Ramos (cell line): ENCODE measurements around the gene NGF.

ENCODE experiments used
- in situ Hi-C: fragments of 300-500 bp; cut with MboI; formaldehyde crosslinking; loops from one replicate; pipeline ENCODE4 v1.14.3; 2022; ENCODE audit warnings: low sequenced_read_pairs; ENCODE audit not compliant: unreplicated experiment

NGF gene

DNA sequence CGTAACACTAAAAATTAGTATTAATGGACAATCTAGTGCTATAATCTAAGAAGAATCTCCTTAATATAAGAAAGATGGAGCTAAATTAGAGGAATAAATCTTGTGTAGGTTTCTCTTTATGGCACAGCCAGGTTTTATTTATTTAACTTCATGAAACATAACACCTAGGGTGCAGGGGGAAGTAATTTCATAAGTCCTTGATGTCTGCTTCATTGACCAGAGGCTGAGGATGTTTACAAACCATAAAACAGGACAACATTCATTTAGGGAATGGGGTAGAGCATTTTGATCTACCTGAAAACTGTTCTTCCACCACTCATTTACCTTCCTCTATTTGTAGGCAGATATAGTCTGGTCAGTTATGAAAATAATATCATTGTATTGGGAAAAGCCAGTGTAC is 95.5 kb downstream of the NGF start:
- in situ Hi-C loops = no loop called here

- in situ Hi-C loops = no loop called here
Measured at GRCh38 chr1:115241309-115241708, 96.7 kb downstream of the NGF start.

DNA sequence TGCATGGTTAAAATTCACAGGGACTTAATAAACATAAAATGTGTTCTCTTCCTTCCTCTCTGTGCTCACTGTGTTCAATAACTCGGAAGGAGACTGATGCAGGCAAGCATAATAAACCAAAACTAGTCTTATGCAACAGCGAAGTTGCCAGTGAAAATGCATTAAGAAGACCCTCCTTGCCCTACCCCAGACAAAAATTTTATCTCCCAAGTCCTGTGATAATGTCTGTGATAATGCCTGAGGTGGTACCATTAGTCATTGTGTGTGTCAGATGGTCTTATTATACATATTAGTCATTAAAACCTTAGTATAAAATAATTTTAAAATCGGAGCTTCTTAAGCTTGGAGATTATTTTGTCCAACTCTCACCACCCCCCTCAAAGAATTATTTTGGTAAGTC is 97.8 kb downstream of the NGF start:
- in situ Hi-C loops = no loop called here

DNA sequence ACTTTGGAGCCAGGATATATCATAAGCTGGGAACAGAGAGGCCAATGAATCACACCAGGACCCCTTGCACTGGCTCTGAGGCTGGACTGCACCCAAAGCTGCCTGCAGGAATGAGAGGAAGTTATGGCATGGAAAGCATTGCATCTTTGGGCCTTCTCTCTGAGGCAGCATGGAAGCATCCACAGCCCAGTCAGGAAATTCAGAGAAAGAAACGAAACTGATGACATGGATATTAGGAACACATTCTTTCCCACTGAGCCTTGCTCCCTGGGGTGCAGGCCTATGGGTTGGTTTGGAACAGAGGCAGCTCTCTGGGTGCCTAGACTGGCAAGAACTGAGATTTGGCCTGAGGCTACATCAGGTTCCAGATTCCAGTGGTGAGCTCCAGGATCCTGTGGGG is 98.6 kb downstream of the NGF start:
- in situ Hi-C loops = no loop called here

DNA sequence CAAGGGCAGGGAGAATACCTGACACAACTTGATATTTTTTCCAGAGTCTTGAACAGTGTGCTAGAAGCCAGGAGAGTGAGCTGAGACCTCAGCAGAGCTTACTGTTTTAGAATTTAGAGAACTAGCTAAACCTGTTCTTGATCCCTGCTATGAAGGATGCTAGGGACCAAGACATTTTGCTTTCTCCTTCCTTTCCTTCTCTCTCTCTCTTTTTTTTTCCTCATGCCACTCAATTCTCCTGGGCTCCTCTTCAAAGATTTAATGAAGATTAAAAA is 99.0 kb downstream of the NGF start:
- in situ Hi-C loops = no loop called here

GRCh38 chr1:115238336-115239147 is 99.5 kb downstream of the NGF start:
- in situ Hi-C loops = no loop called here

- in situ Hi-C loops = no loop called here
Measured at GRCh38 chr1:115237507-115237906, 100.5 kb downstream of the NGF start.

GRCh38 chr1:115237023-115237422 is 101.0 kb downstream of the NGF start:
- in situ Hi-C loops = no loop called here
